DMS 273 treated with DMSO at 0.1 percent for 48 hours (cell line): ENCODE data around the gene CLASRP.

Source experiments
- DNase-seq: peaks from one replicate; lab custom pipeline; 2025; lab: John Stamatoyannopoulos, UW

Gene CLASRP

DNA sequence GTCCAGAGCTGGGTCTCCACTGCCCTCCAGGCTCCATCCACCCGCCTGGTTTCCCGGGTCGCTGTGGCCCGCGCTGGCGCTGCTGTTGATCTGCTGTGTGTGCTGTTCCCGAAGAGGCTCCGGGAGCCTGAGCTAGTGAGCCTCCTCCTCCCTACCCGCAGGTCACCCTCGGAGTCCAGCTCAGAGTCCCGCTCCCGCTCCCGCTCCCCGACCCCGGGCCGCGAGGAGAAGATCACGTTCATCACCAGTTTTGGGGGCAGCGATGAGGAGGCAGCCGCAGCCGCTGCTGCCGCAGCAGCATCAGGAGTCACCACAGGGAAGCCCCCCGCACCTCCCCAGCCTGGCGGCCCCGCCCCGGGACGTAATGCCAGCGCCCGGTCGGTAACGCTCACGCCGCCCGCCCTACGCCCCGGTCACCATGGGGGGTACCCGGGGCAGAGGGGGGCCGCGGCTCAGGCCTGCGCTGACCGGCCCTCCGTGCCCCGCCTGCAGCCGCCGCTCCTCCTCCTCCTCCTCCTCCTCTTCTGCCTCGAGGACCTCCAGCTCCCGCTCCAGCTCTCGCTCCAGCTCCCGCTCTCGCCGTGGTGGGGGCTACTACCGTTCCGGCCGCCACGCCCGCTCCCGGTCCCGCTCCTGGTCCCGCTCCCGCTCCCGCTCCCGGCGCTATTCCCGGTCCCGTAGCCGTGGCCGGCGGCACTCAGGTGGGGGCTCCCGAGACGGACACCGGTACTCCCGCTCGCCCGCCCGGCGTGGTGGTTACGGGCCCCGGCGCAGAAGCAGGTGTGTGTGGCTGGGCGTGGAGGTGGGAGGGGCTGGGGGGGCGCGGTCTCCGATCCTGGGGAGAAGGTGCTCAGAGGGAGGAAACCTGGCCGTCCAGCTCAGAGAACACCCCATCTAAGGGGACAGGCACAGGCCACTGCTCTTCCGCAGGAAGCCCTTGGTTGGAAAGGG is 25.3 kb downstream of the CLASRP start:
- DNase-seq: no peak

DNA sequence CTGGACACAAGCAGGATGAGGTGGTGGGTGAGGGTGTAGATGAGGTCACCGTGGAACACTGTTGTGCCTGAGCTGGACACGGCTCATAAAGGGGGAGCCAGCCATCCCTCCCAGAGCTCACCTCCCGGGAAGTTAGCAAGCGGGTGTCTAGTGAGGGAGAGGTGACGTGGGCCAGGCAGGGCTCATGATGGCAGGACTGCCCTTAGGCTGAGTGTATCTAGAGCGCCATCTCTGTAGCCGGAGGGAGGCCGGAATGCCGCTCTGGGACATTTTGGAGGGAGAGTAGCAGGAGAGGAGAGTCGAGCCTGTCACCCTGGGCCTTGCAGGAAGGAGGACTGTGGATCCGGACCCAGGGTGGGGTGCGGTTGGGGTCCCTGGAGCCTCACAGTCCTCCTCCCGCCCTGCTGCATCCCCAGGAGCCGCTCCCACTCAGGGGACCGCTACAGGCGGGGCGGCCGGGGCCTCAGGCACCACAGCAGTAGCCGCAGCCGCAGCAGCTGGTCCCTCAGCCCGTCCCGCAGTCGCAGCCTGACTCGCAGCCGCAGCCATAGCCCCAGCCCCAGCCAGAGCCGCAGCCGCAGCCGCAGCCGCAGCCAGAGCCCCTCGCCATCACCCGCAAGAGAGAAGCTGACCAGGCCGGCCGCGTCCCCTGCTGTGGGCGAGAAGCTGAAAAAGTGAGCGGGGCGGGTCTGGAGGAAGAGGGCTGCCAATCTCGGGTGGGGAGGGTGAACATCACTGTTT is 28.2 kb downstream of the CLASRP start:
- DNase-seq: no peak

DNA sequence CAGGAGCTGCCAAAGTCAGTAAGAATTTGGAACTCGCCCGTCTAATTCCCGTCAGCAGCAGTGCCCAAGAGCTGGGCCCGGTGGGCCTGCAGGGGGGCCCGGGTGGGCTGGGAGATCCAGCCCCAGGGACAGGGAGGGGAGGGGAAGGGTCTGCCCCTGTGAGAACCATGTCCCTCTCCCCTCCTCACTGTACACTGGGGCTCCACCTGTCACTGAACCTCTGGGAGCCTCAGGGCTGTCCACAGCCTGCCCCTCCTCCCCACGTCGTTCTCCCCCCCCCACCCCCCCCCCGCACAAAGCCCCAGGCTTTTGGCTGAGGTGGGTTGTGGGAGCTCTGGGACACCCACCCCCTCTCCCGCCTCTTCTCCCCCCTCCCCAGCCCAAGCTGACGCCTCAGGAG is 29.2 kb downstream of the CLASRP start:
- no peak for DNase-seq

GRCh38 chr19:45069056-45069455 is 30.2 kb downstream of the CLASRP start:
- no peak for DNase-seq

DNA sequence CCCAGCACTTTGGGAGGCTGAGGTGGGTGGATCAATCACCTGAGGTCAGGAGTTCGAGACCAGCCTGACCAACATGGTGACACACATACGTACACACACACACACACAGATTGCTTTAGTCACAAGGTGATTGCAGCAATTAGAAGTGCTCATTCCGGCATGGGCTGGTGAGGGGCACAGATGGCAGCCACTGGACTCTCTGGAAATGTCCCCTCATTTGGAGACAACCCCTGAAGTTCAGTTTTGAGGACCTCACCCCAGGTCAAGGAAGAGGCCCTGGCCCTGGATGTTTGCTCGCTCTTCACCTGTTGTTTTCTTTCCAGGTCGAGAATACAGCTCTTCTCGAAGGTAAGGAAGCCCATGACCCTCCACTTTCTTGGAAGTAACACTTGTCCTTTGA is 31.4 kb downstream of the CLASRP start:
- no peak for DNase-seq

- DNase-seq: no peak
Measured at GRCh38 chr19:45070861-45071544, 32.2 kb downstream of the CLASRP start.

DNA sequence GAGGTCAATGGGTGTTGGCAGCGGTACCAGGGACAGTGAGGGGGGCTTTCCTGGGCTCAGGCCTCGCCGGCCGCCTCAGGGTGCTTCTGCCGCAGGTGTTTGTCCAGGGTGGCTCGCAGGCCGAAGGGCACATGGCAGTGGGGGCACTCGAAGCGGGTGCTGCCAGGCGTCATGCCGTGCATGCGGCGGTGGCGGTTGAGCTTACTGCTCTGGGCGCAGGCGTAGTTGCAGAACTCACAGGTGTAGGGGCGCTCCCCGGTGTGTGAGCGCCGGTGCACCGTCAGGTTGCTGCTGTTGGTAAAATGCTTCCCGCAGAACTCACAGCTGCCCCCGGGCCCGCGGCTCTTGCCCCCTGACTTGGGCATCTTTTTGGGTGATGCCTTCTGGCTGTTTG is 32.7 kb downstream of the CLASRP start:
- no peak for DNase-seq

DNA sequence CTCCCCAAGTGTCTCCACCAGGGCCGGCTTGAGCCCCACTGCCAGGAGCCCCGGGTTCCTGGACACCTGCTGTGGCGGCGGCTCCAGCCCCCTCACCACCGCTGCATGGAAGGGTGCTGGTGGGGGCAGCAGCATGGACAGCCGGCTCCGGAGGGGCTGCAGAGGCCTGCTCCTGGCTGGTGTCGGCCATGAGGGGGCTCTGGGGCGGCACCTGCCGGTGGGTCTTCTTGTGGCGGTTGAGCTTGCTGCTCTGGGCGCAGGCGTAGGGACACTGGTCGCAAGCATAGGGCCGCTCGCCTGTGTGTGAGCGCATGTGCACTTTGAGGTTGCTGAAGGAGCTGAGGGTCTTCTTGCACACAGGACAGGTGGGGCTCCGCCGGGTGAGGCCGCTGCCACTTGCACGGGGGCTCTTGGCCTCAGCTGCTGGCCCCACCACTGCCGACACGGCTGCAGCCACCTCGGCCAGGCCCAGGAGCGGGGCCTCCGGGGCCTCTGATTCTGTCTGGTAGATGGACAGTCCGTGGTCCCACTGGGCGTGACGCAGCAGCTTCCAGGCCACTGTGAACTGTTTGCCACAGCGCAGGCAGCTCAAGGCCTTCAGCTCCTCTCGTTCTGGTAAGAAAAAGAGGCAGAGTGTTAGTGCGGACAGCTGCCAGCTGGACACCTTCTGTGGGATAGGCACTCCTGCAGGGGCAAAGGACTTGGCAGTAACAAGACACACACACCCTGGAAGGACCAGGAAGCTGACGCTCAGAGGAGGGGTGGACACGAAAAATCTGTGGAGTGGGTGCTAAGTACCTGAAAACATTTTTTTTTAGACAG is 33.3 kb downstream of the CLASRP start:
- no peak for DNase-seq

DNA sequence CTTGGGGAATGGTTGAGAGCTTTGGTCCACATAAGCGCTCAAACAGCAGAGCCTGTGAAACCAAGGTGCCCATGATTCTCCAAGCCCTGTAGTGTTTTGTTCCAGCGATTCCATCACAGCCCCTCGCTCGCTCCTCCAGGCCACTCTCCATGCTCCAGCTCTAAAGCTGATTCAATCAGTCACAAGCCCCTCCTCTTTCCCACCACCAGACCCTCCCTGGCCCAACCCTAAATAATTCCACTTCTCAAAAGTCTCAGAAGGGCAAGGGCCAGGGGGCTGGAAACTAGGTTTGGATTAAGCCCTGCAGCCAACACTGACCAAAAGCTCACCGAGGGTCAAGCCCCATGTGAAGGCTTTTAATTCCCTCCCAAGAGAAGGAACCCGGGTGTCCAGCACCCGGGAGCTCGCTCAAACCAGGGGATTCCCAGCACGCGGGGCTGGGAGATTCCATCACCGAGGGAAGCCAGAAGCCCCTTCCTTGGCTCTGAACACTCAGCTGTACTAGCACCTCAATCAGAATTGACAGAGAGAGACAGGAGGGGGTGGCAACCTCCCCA is 36.0 kb downstream of the CLASRP start:
- no peak for DNase-seq

DNA sequence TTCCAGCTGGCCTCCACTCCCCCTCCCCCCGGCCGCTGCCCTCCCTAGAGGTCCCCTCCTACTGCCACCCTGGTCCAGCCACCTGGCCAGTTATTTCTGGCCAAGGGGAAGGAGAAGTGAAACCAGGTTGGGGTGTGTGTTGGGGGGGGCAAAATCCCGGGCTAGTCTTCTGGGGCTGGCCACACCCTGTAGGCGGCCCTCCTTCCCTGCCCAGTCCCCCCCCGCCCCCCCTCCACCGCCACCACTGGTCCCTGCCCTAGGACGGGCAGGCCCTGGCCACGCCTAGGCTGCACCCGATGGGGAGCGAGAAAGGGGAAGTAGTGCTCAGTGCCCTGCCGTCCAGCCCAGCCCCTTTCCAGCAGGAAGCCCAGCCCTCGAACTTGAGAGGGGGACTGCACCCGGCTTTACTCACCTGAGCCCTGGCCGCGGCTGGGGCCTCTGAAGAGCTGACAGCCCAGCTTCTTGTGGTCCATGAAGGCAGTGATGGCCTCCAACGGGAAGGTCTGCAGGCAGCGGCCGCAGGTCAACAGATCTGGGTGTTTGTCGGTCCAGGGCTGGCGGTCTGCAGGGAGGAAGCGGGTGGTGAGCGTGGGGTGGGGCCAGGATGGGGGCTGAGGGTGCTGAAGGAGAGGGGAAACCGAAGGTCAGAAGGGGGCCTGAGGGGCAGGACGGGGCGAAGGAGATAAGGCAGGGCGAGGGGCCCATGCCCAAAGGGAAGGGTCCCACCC is 36.6 kb downstream of the CLASRP start:
- DNase-seq: peak; percentile 46

DNA sequence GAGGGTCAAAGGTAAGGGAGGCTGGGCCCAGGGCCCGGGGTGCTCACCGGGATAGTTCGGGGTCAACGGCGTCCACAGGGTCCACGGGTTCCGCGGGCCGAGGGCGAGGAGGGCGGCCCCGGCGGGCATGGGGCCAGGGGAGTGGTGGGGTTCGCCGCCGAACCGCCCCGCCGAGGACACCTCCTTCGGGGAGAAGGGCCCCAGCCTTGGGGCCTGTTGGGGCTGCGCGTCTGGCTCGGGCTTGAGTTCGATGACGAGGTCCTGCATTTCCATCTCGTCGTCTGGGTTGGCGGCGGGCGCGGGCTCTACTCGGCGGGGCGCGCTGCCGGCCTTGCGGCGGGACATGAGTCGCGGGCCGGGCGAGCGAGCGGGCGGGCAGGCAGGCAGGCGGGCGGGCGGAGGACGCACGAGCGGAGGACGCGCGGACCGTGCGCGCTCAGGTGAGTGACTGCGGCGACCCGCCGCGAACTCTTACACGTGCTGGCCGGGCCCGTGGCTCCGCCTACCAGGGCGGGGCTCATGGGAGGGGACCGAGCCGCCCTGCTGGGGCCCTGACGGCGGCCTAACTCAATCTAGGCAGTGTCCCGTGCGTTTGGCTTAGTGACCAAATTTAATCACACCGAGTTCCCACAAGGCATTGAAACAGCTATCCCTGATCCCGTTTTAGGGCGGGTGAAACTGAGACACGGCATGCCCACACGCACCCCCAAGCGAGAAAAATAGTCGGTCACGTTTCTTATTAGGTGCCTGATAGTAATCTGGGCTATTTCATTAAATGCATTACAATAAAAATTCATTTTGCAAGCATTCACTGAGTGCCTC is 37.4 kb downstream of the CLASRP start, which contains the start of gene ZNF296:
TSS of gene ZNF296 (minus strand) at position 450 of the 822 bp plus-strand sequence. CDS start at position 345, 105 bp downstream.
- peak; percentile 34 for DNase-seq

DNA sequence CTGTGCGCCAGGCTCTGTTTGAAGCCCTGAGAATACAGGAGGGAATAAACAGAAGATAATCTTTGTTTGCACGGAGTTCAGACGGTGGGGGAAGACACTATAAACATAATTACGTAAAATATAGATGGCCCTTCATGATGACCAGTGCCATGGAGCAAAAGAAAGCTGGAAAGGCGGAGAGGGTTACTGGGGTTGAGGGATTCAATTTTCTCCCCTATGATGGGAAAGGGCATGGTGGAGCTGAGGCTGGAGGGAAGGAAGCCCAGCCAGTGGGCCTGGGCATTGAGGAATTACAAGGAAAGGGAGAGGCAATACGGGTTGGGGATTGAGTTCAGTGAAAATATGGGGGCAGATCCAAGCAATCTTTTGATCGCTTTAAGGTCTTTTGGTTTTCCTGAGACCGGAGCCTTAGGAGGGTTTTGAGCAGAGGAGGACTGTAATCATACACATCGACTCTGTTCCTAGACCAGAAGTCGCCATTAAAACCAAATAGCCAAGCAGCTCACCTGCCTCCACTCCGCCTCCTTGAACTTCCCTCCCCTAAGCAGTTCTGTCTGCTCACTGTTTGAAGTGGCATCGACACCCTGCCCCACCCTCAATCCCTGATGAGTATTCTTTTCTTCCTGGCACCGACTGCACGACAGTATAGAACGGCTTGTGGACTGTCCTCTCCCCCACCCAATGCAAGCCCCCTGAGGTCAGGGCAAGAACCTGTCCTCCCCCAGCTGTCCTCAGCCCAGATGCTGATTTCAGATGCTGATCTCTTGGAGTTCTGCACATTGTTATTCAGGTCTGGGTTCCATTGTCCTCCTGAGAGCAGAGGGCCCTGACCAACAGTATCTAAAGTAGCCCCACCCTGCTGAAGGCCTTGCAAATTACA is 38.2 kb downstream of the CLASRP start:
- DNase-seq: no peak

GRCh38 chr19:45078390-45079062 is 39.7 kb downstream of the CLASRP start:
- DNase-seq: no peak

DNA sequence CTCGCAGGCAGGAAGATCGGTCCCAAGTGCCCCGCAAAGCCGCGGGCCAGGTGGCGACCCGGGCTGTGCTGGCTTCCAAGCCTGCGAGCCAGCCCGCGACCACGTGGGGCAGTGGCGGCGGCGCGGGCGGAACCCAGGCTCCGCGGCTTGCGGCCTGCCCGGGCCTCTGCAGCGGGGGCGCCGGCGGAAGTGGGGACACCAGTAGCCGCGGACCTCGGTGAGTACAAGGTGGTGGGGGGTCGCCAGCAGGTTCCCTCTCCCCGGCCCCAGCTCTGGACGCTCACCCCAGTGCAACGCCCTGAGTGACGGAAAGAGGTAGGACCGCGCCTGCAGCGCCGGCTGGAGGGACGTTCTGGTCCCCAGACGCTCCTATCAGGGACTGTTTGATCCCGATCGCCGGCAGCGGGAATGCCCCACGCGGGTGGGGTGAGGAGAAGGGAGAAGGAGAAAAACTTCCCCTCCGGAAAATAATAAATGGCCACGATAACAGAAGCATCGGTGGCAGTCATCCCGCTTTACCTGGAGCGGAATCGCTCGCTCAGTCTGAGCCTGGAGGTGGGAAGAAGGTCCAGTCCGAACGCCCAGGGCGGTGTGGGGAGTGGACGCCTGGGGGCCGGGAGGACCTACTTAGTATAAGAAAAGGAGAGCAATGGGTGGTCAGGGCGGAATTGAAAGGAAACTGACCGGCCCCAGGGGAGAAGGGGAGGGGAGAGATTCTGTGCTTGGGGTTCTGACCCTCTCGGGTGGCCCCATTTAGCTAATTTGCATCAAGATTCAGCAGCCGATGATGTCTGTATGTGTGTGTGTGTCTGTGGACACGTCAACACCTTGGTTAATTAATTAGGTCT is 40.4 kb downstream of the CLASRP start, which contains the start of gene GEMIN7:
TSS of gene GEMIN7 (plus strand) at position 198 of the 848 bp plus-strand sequence. CDS start 10,855 bp downstream, outside the sequence.
- DNase-seq: peak; percentile 43

DNA sequence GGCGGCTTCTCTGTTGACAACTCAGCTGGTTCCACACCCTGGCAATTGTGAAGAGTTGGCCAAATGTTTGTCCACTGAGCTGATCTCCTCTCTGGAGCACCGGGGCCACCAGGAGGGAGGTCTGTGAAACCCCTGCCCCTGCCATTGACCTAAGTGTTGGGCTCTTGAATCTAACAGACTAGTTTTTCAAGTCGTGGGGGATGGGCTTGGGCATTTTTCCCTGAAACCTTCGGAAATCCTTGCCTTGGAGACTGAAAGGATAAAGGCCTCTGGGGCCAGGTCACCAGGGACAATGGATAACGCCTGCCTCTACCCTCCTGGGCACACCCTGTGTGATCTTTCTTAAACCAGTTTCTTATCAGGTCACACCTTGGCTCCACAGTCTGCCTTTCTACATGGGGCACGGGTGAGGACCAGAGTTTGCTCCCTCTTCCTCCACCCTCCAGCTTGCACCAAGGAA is 41.1 kb downstream of the CLASRP start:
- DNase-seq: no peak

GRCh38 chr19:45082170-45082569 is 43.3 kb downstream of the CLASRP start:
- no peak for DNase-seq

DNA sequence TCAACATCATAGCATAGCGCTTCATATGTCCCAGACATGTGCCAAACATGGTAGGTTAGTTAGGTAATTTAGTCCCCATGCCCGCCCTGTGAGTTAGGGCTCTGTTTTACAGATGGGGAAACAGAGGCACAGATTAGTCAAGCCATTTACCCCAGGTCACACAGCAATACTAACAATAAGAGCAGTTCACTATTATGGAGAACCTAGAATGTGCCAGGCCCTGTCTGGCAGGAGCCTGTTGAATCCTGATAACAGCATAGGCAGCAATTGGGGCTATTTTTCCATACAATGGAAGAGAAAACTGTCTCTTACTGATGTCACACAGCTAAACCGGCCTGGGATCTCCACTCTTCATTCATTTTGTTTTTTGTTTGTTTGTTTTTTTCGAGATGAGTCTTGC is 47.6 kb downstream of the CLASRP start:
- no peak for DNase-seq
